GM18858 (cell line): ENCODE measurements around the gene FGF12.

ENCODE experiments used
- ATAC-seq: cut with Tn5 transposase; IDR thresholded peaks from one replicate; pipeline ENCODE4 v1.9.1; 2021; ENCODE audit not compliant: unreplicated experiment

FGF12 gene

DNA sequence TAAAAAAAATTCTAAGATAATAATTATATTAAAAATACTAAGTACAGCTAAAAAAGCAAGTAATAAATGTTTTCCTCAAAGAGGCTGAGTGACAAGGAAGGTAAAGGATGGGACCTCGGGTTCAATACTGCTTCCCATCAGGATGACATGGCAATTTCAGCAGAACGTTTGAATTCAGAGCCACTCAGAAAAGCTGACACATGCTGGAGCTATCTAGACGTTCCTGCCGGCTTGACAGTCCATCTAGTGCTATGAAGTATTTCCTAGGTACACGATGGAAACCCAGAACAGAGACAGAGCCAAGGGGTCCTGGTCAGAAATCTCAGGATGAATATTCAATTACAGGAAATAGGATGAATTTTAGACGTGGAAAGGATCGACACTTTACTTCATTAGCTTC, 361.8 kb downstream of the FGF12 start:
- ATAC-seq, result no peak

- no peak for ATAC-seq
Observed at GRCh38 chr3:192364316-192364715, 363.0 kb downstream of the FGF12 start.

DNA sequence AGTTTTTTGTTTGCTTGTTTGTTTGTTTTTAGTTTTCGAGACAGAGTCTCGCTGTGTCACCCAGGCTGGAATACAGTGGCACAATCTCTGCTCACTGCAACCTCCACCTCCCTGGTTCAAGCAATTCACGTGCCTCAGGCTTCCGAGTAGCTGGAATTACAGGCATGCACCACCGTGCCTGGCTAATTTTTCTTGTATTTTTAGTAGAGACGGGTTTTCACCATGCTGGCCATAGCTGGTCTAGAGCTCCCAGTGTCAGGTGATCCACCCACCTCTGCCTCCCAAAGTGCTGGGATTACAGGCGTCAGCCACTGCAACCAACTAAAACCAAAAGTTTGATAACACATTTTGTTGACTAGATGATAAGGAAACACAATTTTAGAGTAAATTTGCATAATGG, 372.7 kb downstream of the FGF12 start:
- ATAC-seq, result no peak

- no peak for ATAC-seq
Observed at GRCh38 chr3:192352142-192352541, 375.2 kb downstream of the FGF12 start.

DNA sequence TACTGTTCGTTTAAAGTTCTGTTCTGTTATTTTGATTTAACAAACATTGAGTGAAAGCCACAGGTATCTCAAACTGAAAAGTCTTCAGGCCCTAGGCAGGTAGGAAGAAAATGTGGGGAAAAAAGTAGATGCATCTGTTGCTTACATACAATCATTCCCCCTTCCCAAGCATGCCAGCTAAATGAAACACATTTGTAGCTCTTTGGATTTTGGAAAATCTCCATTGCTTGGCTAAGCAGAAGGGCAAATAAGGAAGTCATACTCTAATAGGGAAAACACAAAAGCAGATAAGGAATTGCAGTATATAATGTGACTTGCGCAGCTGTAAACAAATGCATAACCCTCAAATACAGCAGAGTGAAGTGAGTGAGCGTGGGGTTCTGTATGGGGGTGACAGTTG, 375.9 kb downstream of the FGF12 start:
- no peak for ATAC-seq

DNA sequence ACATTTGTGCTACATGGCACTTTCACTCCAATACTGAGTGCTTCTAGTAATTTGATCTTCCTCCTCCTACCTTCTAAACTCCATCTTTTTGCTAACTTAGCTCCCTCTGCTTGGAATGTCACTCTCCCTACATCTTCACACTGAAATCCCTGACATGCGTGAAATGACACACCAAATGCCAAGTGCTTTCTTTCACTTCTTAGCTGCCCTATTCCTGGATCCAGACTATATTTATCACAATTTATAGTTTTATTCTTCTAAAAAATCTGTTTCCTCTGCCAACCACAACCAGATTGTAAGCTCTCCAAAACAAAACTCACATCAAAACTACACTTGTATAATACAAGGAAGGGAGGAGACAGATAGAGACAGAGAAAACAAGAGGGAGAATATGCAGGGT, 387.3 kb downstream of the FGF12 start:
- ATAC-seq, result no peak

GRCh38 chr3:192339214-192339613, 388.1 kb downstream of the FGF12 start:
- no peak for ATAC-seq

DNA sequence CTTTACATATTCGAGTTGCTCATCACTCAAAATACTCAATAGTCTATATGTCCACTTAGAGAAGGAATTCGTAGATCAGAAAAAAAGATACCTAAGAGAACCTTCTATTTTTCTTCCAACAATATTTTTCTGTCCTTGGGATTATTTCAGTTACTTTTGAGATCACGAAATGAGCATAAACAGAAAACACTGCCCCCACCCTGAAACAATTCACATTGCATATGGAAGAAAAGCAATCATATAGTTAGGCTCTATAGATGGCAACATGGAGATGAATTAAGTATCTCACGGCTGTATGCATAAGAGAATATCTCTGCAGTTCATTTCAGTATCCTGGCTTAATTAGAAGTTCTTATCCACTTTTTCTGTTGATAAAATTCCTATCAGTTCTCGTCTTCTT, 391.1 kb downstream of the FGF12 start:
- no peak for ATAC-seq

DNA sequence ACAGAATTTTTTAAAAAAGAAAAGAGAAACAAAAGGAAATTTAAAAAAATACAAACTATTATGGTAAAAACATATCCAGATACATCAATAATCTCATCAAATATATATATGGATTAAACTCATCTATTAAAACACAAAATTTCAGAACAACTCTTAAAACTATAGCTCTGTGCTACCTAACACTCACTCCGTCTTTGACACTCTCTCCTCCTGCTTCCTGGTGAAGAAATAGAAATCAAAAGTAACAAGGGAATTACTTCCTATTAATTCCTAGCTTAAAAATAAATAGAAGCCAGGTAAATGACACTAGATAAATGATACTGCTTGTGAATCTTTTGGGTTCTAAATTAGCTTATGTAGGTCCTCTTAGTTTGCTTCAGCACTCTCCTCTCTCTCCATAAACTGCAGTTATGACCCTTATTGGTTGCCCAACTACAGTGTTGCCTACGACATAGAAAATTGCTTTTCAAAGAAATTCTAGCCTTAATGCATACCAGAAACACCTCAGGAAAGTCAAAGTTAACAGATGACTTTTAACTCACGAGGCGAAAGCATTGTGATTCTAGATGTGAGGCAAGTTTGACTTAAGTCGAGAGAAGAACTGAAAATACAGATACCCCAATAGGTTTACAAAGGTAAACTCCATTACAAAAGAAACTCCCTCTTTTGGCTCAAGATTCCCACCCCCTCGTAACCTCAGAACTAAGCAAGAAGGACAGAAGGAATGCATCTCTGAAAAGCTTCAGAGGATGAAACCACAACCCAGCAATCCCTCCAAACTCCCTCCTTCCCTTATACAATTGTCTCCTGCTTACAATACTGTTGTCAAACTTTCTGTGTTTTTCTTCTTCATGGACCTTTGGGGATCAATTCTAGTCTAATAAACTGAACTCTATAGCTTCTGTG, 394.7 kb downstream of the FGF12 start:
- no peak for ATAC-seq

DNA sequence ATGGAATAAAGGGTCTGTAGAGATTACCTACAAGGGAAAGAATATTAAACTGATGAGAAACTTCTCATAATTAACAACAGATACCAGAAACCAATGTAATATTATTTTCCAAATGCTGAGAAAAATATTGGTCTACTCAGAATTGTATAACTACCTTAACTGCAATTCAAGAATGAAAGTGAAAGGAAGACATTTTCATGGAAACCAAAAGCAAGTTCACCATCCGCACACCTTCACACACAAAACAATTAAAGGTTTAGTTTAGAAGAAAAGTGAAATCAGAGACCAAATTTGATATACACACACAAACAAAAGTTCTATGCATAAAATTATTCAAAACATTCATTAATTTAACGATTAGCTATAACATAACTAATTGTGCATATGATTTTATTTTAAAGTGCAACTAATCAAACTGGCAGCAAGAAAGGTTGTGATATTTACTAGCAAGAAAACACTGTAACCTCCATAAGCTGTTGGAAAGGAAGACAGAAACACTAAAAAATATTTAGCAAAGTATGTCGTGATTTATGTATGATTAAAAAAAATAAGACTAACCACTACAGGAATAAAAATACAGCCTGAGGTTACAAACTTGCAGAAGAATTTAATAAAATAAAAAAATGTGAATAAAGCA, 395.5 kb downstream of the FGF12 start:
- ATAC-seq, result peak; percentile 76

- no peak for ATAC-seq
Observed at GRCh38 chr3:192326656-192327055, 400.7 kb downstream of the FGF12 start.

DNA sequence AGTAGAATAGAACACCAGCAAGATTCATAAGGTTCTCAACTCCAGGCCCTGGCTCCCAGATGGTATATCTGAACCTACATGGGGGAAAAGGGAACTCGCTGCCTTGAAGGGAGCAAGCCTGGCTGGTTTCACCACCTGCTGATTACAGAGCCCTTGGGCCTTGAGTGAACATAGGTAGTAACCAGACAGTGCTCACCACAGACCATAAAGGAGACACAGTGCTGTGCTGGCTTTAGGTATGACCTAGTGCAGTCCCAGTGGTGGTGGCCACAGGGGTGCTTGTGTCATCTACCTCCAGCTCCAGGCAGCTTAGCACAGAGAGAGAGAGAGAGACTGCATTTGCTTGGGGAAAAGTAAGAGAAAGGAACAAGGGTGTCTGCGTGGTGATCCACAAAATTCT, 409.8 kb downstream of the FGF12 start:
- no peak for ATAC-seq

GRCh38 chr3:192313605-192314004, 413.7 kb downstream of the FGF12 start:
- no peak for ATAC-seq

GRCh38 chr3:192307631-192308030, 419.7 kb downstream of the FGF12 start:
- no peak for ATAC-seq

- ATAC-seq, result no peak
Observed at GRCh38 chr3:192303235-192303634, 424.1 kb downstream of the FGF12 start.

DNA sequence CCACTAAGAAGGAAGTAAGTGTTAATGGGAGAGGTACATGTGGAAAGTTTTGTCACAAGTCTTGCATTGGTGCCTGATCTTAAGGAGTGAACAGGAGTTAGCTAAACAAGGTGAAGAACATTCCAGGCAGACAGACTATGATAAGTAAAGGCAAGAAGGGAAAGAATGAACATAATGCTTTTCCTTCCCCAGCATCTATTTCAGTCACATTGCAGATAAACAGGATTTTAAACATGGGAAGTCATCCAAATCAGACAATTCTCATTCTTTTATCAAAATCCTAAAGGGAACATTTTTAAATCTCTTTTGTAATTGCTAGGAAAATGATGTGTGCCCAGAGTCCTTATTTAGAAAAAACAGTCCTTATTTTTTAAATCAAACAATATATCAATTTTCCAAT, 424.6 kb downstream of the FGF12 start:
- no peak for ATAC-seq

DNA sequence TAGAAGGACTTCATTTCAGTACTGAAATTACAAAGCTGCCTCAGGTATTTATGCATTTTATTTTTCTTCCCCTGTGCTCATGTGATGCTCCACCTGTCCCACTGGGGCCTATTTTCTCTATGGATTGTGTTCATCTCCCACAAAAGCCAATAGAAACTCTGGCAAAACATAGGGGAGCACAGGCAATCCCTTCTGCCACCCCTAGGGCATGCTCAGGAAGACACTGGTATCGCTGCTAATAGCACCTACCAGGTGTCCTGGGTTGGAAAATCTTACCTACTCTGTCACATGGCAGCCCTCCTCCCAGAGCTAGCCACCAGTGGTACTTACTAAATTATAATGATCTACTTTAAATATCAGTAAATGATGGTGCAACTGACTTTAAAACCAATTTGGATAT, 427.4 kb downstream of the FGF12 start:
- no peak for ATAC-seq

- ATAC-seq, result no peak
Observed at GRCh38 chr3:192296845-192297244, 430.5 kb downstream of the FGF12 start.

DNA sequence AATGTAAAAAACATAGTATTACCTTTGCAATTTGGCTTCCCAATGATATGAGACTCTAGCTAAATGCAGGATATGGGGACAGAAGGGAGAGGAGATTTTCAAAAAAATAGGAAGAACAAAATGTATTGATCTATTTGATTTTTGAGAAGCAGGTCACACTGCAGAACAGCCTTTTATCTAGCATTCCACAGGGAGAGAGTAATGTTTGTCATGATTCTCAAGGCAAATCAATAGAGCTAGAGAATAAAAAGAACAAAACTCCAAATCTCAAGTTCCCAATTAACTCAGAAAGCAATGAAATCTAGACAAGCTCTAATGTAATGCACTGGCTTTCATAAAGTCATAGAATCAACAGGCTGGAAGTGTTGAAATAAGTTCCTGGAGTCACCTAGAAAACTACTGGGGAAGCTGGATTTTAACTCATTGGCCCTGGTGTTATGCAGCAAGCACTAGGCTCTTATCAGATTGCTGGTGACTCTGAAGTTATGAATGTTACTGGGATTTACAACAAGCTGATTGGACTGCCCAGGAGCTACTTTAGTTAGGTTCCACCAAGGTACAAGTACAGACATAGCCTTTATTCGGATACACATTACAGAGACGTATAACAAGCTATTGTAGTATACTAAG, 442.8 kb downstream of the FGF12 start:
- ATAC-seq, result no peak

GRCh38 chr3:192281207-192281880, 446.0 kb downstream of the FGF12 start:
- no peak for ATAC-seq

- no peak for ATAC-seq
Observed at GRCh38 chr3:192279664-192280063, 447.7 kb downstream of the FGF12 start.
